ENCODE results near the gene GAB2.

DNA sequence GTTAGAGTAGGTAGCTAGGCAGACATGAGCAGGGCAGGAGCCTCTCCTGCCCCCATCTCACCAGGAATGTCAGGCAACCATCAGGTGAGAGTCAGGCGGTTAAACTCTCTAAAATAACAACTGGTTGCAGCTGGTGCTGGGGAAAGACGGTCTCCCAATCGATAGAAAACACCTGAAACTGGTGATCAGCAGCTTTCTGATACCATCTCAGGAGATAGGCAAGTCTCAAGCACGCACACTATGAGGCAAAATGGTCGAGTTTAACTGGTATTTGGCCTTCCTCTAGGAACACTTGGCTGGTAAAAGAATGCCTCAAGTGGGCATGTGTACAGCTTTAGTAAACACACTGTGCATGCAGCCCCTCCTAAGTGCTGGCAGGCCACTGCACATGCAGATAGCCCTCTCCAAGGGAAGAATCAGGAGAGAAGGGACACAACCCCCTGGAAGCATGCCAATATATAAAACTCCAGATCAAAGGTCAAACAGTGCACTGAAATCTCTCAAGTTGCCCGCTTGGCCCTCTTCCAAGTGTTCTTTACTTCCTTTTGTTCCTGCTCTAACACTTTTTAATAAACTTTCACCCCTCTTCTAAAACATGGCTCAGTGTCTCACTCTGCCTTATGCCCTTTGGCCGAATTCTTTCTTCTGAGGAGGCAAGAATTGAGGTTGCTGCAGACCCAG lies 140.2 kb downstream of the GAB2 start:
- TF ChIP-seq CTCF (IDR thresholded peaks at IDR 0.05): no peak
- TF ChIP-seq POLR2A (IDR thresholded peaks at IDR 0.05): no peak
